MV-4-11 (cell line): ENCODE measurements around the gene HPS5.

Experiments used
- DNase-seq: peaks from one replicate; lab custom pipeline; 2025; lab: John Stamatoyannopoulos, UW

HPS5 gene

DNA sequence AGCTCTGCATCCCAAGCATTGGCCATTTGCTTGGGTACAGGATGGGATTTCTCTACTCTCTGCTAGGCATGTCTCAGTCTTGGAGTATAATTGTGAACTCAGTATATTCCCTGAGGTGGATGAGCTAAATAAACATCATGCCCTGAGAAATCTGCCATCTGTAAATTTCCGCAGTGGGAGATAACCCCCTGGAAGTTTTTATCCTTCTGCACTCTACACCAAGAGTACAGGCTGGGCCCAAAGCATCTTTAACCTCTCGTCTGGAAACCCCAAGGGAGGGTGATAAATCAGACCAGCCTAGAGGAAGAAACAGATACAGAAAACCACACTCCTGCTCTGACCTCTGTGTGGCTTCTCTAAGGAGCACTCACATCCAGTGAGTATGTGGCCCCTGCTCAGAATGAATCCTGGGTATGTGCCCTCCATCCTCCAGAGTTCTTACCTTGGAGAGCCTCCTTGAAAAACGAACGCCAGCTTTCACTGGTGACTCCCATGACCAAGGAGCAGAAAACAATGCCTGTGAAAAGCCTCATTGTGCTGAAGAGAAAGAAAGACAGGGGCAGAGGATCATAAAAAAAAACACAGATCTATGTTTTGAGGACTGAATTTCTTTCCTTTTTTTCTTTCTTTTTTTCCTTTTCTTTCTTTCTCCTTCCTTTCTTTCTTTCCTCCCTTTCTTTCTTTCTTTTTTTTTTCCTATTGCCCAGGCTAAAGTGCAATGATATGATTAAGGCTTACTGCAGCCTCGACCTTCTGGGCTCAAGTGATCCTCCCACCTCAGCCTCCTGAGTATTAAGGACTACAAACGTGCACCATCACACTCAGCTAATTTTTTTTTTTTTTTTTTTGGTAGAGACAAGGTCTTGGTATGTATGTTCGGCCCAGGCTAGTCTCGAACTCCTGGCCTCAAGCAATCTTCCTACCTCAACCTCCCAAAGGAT is 86.3 kb downstream of the HPS5 start:
- no peak for DNase-seq

- no peak for DNase-seq
These were observed 88.0 kb downstream of the HPS5 start for GRCh38 chr11:18233912-18234311.

GRCh38 chr11:18230859-18231258 is 91.1 kb downstream of the HPS5 start:
- DNase-seq, result no peak

GRCh38 chr11:18229501-18229900 is 92.4 kb downstream of the HPS5 start:
- DNase-seq, result peak; percentile 85
